Stimulated activated CD4-positive, alpha-beta T cell treated with anti-CD3 and anti-CD28 coated beads, Interleukin-15, amount 100 ng/mL, for 1 hour (primary cell): ENCODE results near the gene DCBLD1.

Experiments used
- DNase-seq, 2 donors: peaks; one replicate each; pipeline ENCODE4 v3.0.0-alpha.2; 2020; ENCODE audit warnings: low read depth in 1 of 2, low spot score in 1 of 2

DCBLD1 gene

DNA sequence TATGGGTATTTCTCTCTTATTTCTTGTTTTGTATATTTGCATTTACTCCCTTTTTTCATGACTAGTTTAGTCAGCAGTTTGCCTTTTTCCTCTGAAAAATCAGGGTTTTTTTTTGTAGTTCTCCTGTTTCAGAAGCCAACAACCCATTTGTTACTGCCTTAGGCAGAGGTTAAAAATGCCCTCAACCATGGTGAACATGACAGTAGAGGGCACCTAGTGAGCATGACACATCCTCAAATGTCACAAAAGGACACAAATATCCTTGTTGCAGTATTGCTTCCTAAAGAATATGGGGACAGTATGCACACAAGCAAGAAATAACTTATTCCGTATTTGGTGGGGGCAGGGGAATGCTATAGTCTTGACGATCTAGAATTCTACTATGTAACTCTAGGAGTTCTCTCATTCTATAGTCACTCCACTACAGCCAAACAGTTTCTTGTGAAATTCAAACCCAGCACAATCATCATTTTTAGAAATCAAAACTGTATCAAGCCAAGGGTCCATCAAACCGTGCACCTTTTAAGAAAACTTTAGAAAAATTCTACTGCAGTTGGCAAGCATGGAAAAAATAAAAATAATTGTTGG, 72.9 kb downstream of the DCBLD1 start:
- no peak for DNase-seq

DNA sequence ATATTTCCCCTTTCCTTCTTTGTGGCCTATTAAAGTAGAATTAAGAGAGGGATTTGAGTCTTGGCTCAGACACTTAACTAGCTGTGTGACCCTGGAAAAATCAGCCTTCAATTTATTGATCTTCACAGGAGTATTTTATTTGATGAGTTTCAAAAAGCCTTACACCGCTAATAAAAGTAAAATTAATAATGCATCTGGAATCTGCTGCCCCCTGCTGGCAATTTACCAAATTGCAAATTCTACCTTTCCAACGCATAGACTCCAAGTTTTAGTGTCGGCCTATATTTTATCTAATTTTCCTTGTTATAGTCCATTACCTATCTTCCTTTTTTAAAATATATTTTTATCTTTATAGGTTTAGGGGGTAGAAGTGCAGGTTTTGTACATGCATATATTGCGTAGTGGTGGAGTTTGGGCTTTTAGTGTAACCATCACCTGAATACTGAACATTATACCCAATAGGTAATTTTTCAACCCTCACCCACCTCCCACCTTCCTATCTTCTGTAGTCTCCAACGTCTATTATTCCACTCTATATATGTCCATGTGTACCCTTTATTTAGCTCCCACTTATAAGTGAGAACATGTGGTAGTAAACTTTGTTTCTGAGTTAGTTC, 73.5 kb downstream of the DCBLD1 start:
- peak in 1 of 2 donors; percentile 27 for DNase-seq

DNA sequence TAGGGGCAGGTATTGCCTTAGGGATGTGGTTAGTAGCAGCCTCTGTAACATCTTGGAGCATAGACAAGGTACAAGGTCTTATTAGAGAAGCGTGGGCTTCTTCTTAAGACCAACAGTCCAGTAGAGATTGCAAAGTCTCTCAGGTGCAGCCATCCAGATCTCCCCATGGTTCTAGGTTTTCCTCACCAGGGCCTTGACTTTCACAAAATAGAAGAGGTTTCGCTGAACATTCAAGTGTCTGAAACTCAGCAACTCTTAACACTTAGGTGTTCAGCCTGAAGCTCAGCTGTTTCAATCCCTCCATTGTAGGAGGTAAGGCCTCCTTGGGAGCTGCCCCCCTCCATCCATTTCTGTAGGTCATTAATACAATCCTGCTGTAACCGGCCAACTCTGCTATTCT, 75.5 kb downstream of the DCBLD1 start:
- no peak for DNase-seq

DNA sequence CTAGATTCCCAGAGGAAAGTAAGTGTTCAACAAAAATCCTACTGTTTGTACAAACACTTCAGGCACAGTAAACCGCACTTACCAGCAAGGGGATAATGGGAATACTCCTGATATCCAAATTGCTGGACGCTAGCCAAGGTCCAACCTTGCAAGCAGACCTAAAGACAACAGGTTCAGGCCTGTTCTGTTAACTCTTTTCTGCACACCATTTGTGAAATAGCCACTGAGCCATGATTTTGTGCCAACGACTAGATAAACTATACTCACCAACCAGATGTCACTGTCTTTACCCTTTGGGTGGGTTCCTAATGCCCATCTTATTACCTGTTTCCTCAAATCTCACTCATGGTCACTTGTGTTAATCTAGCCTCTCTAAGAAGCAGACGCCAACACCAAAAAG, 76.3 kb downstream of the DCBLD1 start:
- DNase-seq: no peak

DNA sequence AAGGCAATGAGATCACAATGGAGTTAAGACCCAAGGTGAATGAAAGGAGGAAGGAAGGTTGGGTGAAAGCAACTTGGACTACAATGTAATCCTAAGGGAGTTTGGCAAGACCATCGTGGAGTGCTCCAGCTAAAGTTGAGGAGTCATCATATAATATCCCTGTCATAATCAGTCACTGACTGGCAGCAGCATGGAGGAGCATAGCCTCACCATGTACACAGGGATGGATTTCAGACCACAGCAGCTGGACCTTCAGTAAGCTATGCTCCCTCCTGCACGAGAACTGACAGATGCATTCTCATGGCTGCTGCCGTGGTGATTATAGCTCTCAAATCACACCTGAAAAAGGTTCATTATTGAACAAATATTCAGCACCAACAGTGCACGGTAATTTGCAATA, 76.8 kb downstream of the DCBLD1 start:
- DNase-seq: no peak

DNA sequence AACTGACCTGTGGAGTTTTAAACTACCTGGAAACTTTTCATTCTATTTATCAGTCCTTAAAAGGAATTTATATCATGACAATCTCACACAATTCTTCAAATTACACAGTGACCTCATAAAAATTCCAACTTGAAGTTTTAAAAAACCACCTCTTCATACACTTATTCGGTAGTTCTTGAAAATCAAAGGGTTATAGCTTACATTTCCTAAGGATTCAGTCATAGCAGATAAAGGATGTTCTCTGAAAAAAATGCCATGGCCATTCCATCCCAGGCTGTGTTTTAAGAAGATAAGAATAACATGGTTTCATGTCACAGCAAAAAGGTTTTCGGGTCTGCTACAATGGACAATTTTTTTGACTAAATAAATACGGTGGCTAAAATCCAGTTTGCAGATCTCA, 78.7 kb downstream of the DCBLD1 start:
- no peak for DNase-seq

DNA sequence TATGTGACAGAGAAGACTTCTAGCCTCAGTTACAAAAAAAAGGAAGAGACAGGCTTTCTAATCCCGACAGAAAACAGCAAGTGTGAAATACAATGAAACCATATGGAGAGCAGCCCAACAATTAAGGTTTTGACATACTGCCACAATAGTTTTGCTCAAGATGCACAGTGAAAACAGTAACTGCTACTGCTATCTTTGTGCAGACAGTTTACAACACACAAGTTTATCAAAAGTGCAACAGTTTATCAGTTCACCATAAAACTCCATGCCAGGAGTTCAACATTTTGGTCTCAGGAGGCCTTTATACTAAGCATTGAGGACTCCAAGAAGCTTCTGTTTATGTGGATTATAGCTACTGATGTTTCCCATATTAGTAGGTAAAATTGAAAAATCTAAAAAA, 82.2 kb downstream of the DCBLD1 start:
- no peak for DNase-seq

DNA sequence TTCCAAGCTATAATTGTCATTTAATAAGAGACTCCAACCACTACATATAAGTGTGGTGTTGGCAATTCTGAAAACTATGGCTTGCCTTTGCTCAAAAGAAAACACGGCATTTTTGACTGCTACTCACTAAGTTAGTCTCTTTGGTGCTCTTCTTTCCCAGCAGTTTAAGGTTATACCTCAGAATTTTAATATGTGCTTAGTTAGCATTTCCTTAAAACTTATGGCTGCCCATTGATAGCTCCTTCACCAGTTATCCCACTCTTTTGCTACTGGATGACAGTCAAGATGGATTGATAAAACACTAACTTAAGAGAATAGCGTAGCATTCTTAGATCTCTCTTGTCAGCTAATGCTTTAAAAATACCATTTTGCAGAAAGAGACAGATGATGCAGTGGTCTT, 85.8 kb downstream of the DCBLD1 start:
- no peak for DNase-seq

DNA sequence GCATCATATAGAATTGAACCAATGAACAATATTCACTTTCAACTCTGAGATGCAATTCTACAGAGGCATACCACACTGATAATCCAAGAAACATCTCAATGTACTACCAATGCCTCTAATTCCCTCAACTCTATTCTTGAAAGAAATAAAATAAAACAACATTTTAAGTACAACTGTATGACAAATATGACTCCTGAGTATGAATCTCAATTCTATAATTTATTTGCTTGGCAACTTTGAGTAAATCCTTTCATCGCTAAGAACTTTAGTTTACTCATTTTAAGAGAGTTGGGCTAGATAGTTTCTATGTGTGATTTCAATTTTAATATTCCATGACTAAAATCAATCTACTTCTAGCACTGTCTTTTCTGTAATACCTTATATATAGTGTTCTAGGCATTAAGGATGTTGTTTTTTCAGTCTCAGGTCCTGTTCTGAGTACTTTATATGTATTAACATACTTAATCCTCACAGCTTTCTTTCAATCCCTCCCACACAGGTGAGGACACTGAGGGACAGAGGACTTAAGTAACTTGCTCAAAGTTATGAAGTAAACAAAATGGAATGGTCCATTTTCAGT, 86.4 kb downstream of the DCBLD1 start:
- no peak for DNase-seq

DNA sequence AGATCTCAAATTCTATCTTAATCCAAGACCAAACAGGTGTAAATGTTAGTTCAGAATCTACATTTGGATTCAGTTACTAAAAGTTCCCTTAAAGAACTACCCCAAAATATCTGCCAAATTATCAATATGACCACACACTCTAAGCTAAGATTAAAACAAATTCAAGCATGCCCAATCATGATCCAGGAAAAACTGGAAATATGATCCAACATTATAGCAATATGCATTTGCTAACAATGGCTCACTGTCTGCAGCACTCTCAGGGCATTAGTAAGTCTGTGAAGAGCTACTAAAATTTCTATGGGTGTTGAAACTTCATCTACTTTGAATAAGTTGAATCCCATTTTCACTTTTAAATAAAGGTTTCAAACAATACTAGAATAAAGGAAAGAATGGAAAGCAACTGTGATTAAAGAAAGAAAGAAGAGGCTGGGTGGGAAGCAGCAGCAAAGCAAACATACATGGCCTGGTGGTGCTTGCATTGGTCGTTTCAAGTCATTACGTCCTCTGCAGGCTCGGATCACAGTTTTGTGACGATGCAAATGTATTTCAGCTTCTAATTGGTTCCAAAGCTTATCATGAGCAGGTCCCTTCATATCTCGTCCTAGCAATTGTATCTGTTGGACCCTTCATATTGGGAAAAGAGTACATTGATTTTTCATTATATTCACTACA, 90.7 kb downstream of the DCBLD1 start:
- DNase-seq: no peak

DNA sequence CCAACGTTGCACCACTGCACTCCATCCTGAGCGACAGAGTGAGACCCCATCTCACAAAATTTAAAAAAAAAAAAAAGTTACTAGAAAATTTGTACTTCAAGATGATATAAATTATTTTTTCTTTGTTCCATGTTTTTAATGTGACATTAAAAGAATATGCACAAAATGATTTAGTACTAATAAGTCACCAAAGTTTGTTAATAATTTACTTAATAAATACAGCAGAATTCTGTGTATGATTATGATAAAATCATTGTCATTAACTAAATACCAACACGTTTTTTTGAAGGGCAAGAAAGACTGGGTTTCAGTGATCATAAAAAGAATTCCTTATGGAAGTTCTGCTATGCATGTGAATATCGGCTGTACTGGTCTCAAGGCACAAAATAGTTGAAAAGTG, 91.7 kb downstream of the DCBLD1 start:
- no peak for DNase-seq

DNA sequence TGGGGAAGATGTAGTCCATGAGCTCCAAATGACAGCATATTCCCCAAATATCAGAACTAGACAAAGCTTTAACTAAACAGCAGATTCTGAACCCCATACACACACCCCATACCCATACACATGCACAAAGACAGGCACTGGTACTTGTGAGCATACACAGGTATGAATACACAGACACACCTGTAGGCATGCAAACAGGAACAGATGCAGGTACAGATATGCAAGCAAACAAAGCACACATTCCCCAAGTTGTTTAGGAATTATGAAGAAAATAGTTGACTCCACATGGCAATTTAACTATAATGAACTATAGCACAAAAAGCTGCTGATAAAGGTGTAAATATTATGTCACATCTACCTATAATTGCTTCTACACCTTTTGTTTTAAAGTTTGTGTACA, 103.2 kb downstream of the DCBLD1 start:
- no peak for DNase-seq

DNA sequence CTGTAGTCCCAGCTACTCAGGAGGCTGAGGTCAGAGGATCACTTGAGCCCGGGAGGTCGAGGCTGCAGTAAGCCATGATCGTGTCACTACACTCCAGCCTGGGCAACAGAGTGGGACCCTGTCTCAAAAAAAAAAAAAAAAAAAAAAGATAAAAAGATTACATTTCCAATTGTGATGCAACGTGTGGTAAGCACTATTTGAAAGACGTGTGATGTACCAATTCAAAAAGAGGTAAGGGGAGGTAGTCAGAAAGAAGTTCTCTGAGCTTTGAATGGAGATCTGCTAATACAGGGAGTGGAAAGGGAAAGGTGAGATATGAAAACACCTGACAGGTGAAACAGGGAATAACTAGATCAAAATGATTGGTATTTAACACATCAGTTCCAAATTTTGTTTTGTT, 108.0 kb downstream of the DCBLD1 start:
- no peak for DNase-seq

DNA sequence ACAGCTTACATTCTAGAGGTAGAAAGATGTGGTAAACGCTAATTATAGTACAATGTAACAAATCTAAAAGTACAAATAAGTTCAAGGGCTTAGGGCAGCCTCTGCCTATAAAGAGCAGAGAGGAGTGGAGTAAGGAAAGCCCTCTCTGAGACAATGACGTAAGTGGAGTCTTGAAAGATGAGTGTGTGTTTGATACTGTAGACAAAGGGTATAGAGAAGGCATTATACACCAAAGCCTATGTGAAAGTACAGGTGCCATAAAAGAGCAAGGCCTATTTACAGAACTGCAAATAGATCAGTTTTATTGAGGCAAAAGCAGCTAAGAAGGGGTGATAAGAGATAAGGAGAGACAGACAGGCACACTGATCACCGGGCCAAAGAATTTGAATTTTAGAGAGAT, 108.9 kb downstream of the DCBLD1 start:
- DNase-seq: no peak

DNA sequence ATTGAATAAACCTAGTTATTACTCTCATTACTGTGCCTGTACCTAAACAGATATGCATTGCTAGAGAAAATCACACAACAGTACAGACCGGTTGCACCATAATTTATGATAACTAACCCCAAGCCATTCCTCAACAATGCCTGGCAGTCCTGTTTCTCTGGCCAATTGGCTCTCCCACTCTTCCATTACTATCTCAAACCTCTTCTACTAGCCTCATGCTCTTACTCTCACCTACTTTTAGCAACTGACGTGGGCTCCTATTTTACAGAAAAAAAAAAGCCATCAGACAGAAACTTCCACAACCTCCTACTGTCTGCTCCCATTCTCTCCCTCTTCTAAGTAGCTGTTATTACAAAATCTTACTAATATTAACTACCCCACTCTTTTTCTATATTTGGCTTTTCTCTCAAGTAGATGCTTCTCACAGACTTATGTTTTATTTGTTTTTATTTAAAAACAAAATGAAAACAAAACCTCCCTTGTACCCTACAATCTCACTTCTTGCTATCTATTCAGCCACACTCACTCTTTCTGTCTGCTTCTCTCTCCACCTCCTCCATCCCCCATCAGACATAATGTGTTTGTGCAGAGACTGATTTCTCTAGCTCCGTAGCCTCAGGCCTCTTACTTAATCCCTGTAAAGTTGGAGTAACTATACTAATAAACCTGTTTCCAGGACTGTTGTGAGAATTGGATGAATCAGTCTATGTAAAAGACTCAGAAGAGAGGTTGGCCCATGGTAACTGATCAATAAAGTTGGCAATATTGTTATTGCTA, 110.7 kb downstream of the DCBLD1 start:
- no peak for DNase-seq

DNA sequence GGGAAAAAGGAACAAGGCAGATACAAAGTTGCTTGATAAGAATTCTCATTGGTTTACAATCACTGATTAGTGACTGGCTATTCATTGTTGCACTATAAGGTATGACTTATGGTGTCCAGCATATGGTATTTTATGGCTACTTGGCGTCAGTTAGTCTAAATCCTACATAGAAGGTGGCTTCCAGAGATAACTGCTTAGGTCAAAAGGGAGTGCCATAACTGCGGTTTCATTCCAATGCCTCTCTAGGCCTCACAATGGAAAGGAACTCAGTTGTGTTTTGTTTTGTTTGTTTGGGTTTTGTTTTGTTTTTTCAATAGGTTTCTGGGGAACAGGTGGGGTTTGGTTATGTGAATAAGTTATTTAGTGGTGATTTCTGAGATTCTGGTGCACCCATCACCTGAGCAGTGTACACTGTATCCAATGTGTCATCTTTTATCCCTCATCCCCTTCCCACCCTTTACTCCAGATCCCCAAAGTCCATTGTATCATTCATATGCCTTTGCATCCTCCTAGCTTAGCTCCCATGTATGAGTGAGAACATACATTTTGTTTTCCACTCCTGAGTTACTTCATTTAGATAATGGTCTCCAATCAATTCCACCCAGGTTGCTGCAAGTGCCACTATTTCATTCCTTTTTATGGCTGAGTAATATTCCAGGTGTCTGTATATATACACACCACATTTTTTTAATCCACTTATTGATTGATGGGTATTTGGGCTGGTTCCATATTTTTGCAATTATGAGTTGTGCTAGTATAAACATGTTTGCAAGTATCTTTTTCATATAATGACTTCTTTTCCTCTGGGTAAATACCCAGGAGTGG, 112.8 kb downstream of the DCBLD1 start:
- DNase-seq: no peak

DNA sequence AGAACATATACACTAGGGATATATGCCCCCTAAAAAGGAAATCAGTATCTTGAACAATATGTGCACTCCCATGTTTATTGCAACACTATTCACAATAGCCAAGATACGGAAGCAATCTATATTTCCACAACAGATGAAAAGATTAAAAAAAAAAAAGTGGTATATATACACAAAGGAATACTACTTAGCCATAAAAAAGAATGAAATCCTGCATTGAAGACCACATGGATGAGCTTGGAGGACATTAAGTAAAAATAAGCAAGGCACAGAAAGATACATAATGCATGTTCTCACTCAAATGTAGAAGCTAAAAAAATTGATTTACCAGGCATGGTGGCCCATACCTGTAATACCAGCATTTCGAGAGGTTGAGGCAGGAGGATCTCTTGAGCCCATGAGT, 115.3 kb downstream of the DCBLD1 start:
- no peak for DNase-seq
